OCI-LY7 (cell line): ENCODE results near the gene QDPR. TPM values are rescaled to one million over a fixed set of nuclear protein-coding genes. Genes with fewer than 3 reads are reported as not detected.

Source experiments
- BruUV-seq: library from RNA; stranded (reverse); fragments of 400-500 nt; replicated peaks from 2 replicates; lab custom pipeline; 2021; lab: Mats Ljungman, UMichigan
- CTCF ChIA-PET: fragments of 300-600 bp; sonication (Branson Sonifier 250); formaldehyde crosslinking; loops from one replicate; lab custom pipeline; 2022; ENCODE audit warnings: antibody characterized with exemption; ENCODE audit not compliant: unreplicated experiment; lab: Charles Lee
- POLR2A ChIA-PET: fragments of 300-600 bp; sonication (Branson Sonifier 250); formaldehyde crosslinking; loops from one replicate; lab custom pipeline; 2022; ENCODE audit warnings: antibody characterized with exemption; lab: Charles Lee
- DNase-seq: peaks from one replicate; pipeline ENCODE4 v3.0.0-alpha.2; 2015; ENCODE audit warnings: low spot score
- H2AFZ ChIP-seq: fragments of 200-600 bp; sonication (generic), shearing (Covaris generic); 2 replicates; pipeline ENCODE4 v1.6.1; 2014; ENCODE audit warnings: mild to moderate bottlenecking, antibody characterized with exemption, low read length, moderate library complexity
- H3K27ac ChIP-seq: fragments of 200-600 bp; sonication (generic); 2 replicates; pipeline ENCODE4 v1.5.1; 2014; ENCODE audit warnings: mixed run types, low read depth, mild to moderate bottlenecking, moderate library complexity, low read length, inconsistent platforms; ENCODE audit not compliant: poor library complexity, severe bottlenecking
- H3K36me3 ChIP-seq: fragments of 200-600 bp; sonication (generic); 2 replicates; pipeline ENCODE4 v1.6.1; 2014; ENCODE audit warnings: mild to moderate bottlenecking, antibody characterized with exemption, low read length, moderate library complexity, mixed read lengths; ENCODE audit not compliant: insufficient read depth
- H3K4me1 ChIP-seq: fragments of 200-600 bp; sonication (generic); 2 replicates; pipeline ENCODE4 v1.5.1; 2014; ENCODE audit warnings: mild to moderate bottlenecking, low read length; ENCODE audit not compliant: insufficient read depth, poor library complexity, severe bottlenecking
- H3K4me2 ChIP-seq: fragments of 200-600 bp; sonication (generic); 2 replicates; pipeline ENCODE4 v1.6.1; 2014; ENCODE audit warnings: mild to moderate bottlenecking, low read length
- H3K4me3 ChIP-seq: fragments of 200-600 bp; sonication (generic); 2 replicates; pipeline ENCODE4 v1.5.1; 2014; ENCODE audit warnings: mild to moderate bottlenecking, low read depth, low read length; ENCODE audit not compliant: poor library complexity, severe bottlenecking
- H3K79me2 ChIP-seq: fragments of 200-600 bp; sonication (generic); 2 replicates; pipeline ENCODE4 v1.6.1; 2016; ENCODE audit warnings: low read depth, mild to moderate bottlenecking, low read length, moderate library complexity, mixed read lengths; ENCODE audit not compliant: insufficient read depth
- H3K9me2 ChIP-seq: fragments of 200-600 bp; sonication (generic); 2 replicates; pipeline ENCODE4 v1.6.1; 2016; ENCODE audit warnings: mild to moderate bottlenecking, low read length, mixed read lengths; ENCODE audit not compliant: insufficient read depth
- H3K9me3 ChIP-seq: fragments of 200-600 bp; sonication (generic); 2 replicates; pipeline ENCODE4 v1.6.1; 2014; ENCODE audit warnings: mild to moderate bottlenecking, mixed run types, low read length, mixed read lengths
- H4K20me1 ChIP-seq: fragments of 200-600 bp; sonication (generic); 2 replicates; pipeline ENCODE4 v1.6.1; 2014; ENCODE audit warnings: mild to moderate bottlenecking, antibody characterized with exemption, low read length, moderate library complexity, mixed read lengths; ENCODE audit not compliant: insufficient read depth
- CTCF ChIP-seq: fragments of 200-600 bp; sonication (generic); conservative IDR thresholded peaks from 2 replicates; pipeline ENCODE4 v1.5.1; 2014; ENCODE audit warnings: mild to moderate bottlenecking, antibody characterized with exemption, low read length, moderate library complexity, mixed read lengths
- EZH2phosphoT487 ChIP-seq: fragments of 200-600 bp; sonication (generic); IDR thresholded peaks from 2 replicates; pipeline ENCODE4 v1.6.1; 2018; ENCODE audit warnings: low read depth, borderline replicate concordance, mild to moderate bottlenecking, mixed run types, antibody characterized with exemption, low read length, moderate library complexity, mixed read lengths
- intact Hi-C: fragments of 100-400 bp; cut with micrococcal nuclease; formaldehyde crosslinking; loops from one replicate; pipeline ENCODE4 v1.10.0; 2022; ENCODE audit not compliant: unreplicated experiment
- total RNA-seq, 2 experiments: library from RNA; depleted of rRNA in 1 of 2; stranded (reverse); fragments of >200 nt in 1 of 2; shearing (Covaris generic) in 1 of 2; gene quantifications; 2 replicates each; pipeline ENCODE4 v1.2.3, GENCODE V29; 2014 to 2022

QDPR gene
- total RNA-seq, 2 experiments from 2014 or later = 2.5 to 2.9 TPM

DNA sequence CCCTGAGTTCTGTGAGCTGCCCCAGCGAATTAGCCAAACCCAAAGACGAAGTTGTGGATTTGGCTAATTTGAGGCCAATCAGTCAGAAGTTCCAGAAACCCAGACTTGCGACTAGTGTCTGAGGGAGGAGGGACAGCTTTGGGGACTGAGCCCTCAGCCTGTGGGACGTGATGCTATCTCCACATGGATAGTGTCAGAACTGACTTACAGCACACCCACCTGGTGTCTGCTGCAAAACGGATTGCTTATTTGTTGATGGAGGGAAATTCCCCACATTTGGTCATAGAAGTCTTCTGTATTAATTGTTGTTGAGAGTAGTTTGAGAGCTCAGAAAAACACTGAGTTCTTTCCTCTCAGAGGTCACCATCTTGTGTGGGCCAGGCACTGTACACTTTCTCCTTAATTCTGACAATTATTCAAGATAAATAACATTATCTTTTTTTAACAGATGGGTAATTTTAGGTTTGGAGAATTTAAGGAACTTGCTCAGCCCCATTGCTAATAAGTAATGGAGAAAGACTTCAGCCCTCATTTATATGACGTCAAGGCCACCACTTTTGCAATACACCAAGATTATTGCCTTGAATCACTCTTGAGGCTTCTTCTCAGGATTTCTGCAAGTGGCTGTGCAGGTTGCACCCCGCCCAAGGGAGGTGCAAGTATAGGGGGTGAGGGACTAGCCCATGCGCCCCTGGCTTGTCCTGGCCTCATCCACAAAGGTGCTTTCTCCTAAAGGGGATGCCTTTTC is 19.8 kb upstream of the QDPR start:
- no peaks in the 10 kb centered on the region for H3K79me2 ChIP-seq
- H3K9me3 ChIP-seq = 0 out of 2 replicates have a peak, but pooled peaks cover 6% of the 10 kb centered on the region
- TF ChIP-seq EZH2phosphoT487 = no peak
- TF ChIP-seq CTCF = no peak
- POLR2A ChIA-PET = no interaction called here
- H3K36me3 ChIP-seq = no peaks in the 10 kb centered on the region
- no peak overlapping the region for H2AFZ ChIP-seq
- H3K4me3 ChIP-seq = no peak overlapping the region
- H3K9me2 ChIP-seq = no peaks in the 10 kb centered on the region
- intact Hi-C loops = no loop called here
- no peaks in the 10 kb centered on the region for H4K20me1 ChIP-seq
- DNase-seq = no peak
- H3K27ac ChIP-seq = no peak overlapping the region
- H3K4me1 ChIP-seq = no peaks in the 10 kb centered on the region
- BruUV-seq = no TSS peak
- no peak overlapping the region for H3K4me2 ChIP-seq
- CTCF ChIA-PET = no interaction called here

- POLR2A ChIA-PET = interaction anchor here (0.7 kb wide), 1 partner anchor 554 kb away, joined by 3 read pairs; no protein-coding TSS in a partner anchor
- H2AFZ ChIP-seq = no peak overlapping the region
Measured at GRCh38 chr4:17528551-17529165, 16.8 kb upstream of the QDPR start.

More at GRCh38 chr4:17528551-17529165, 16.8 kb upstream of the QDPR start:
- Histone ChIP-seq H4K20me1 (no peaks in the 10 kb centered on the region), H3K36me3 (no peaks in the 10 kb centered on the region), H3K4me3 (no peak overlapping the region), H3K27ac (no peak overlapping the region), H3K9me2 (no peaks in the 10 kb centered on the region), H3K4me2 (no peak overlapping the region), H3K9me3 (no peaks in the 10 kb centered on the region), H3K79me2 (no peaks in the 10 kb centered on the region), H3K4me1 (no peaks in the 10 kb centered on the region)
- intact Hi-C loops = no loop called here
- DNase-seq = no peak
- CTCF ChIA-PET = no interaction called here
- BruUV-seq = no TSS peak
- TF ChIP-seq EZH2phosphoT487 (no peak), CTCF (no peak)
